PC-3 (cell line): ENCODE data around the gene BFAR. TPM values are rescaled to one million over a fixed set of nuclear protein-coding genes. Genes with fewer than 3 reads are reported as not detected.

ENCODE experiments used
- ATAC-seq: fragments of 200-7000 bp; cut with Tn5 transposase; 2 replicates; pipeline ENCODE4 v1.9.1; 2020; ENCODE audit warnings: mild to moderate bottlenecking, moderate library complexity
- BruUV-seq: library from RNA; stranded (reverse); fragments of 400-500 nt; replicated peaks from 2 replicates; lab custom pipeline; 2021; lab: Mats Ljungman, UMichigan
- CTCF ChIA-PET: fragments of 300-600 bp; sonication (Branson Sonifier 250); formaldehyde crosslinking; loops from one replicate; lab custom pipeline; 2022; ENCODE audit warnings: antibody characterized with exemption; lab: Charles Lee
- POLR2A ChIA-PET: fragments of 300-600 bp; sonication (Branson Sonifier 250); formaldehyde crosslinking; loops from one replicate; lab custom pipeline; 2022; ENCODE audit warnings: antibody characterized with exemption; ENCODE audit not compliant: unreplicated experiment; lab: Charles Lee
- DNase-seq: peaks from one replicate; pipeline ENCODE4 v3.0.0-alpha.2; 2015
- H2AFZ ChIP-seq: fragments of 300-600 bp; sonication (generic); 2 replicates; pipeline ENCODE4 v1.6.0; 2016; ENCODE audit warnings: antibody characterized with exemption, low read length
- H3F3A ChIP-seq: fragments of 300-600 bp; sonication (generic); one replicate; pipeline ENCODE4 v1.6.0; 2017; ENCODE audit warnings: antibody characterized with exemption, low read length, control low read depth, mild to moderate bottlenecking; ENCODE audit not compliant: unreplicated experiment
- H3K27ac ChIP-seq: fragments of 300-600 bp; sonication (generic); 2 replicates; pipeline ENCODE4 v1.5.1; 2016; ENCODE audit warnings: mild to moderate bottlenecking, low read length
- H3K27me3 ChIP-seq: fragments of 300-600 bp; sonication (generic); 2 replicates; pipeline ENCODE4 v1.6.1; 2016; ENCODE audit warnings: low read length, mixed read lengths
- H3K36me3 ChIP-seq: fragments of 300-600 bp; sonication (generic); 2 replicates; pipeline ENCODE4 v1.6.1; 2016; ENCODE audit warnings: low read depth, mixed run types, low read length, mixed read lengths
- H3K4me1 ChIP-seq: fragments of 300-600 bp; sonication (generic); 2 replicates; pipeline ENCODE4 v1.5.1; 2016; ENCODE audit warnings: low read length; ENCODE audit not compliant: insufficient read depth
- H3K4me2 ChIP-seq: fragments of 300-600 bp; sonication (generic); 2 replicates; pipeline ENCODE4 v1.6.0; 2016; ENCODE audit warnings: low read length
- H3K4me3 ChIP-seq: fragments of 300-600 bp; sonication (generic); 2 replicates; pipeline ENCODE4 v1.5.1; 2016; ENCODE audit warnings: mild to moderate bottlenecking, low read length, mixed read lengths
- H3K79me2 ChIP-seq: fragments of 300-600 bp; sonication (generic); 2 replicates; pipeline ENCODE4 v1.6.1; 2017; ENCODE audit warnings: low read length, mixed read lengths
- H3K9ac ChIP-seq: fragments of 300-600 bp; sonication (generic); 2 replicates; pipeline ENCODE4 v1.6.0; 2016; ENCODE audit warnings: mild to moderate bottlenecking, low read length
- H3K9me2 ChIP-seq: fragments of 300-600 bp; sonication (generic); replicated peaks from 2 replicates; pipeline ENCODE4 v1.6.1; 2016; ENCODE audit warnings: mixed run types, low read length, mixed read lengths
- H3K9me3 ChIP-seq: fragments of 300-600 bp; sonication (generic); 2 replicates; pipeline ENCODE4 v1.6.1; 2016; ENCODE audit warnings: low read length, mixed read lengths
- H4K20me1 ChIP-seq: fragments of 300-600 bp; sonication (generic); 2 replicates; pipeline ENCODE4 v1.6.1; 2016; ENCODE audit warnings: low read length, mixed read lengths
- EZH2 ChIP-seq: fragments of 300-600 bp; sonication (generic); IDR thresholded peaks from one replicate; pipeline ENCODE4 v1.6.1; 2017; ENCODE audit warnings: antibody characterized with exemption, mild to moderate bottlenecking, low read length; ENCODE audit not compliant: unreplicated experiment
- EZH2phosphoT487 ChIP-seq: fragments of 300-600 bp; sonication (generic); IDR thresholded peaks from 2 replicates; pipeline ENCODE4 v1.6.1; 2018; ENCODE audit warnings: mild to moderate bottlenecking, antibody characterized with exemption, low read length, borderline replicate concordance
- intact Hi-C: fragments of 100-400 bp; cut with micrococcal nuclease; formaldehyde crosslinking; loops from 2 replicates; pipeline ENCODE4 v1.9.0; 2023
- total RNA-seq: library from RNA; depleted of rRNA; stranded (reverse); fragments of >200 nt; gene quantifications from 2 replicates; pipeline ENCODE4 v1.2.3, GENCODE V29; 2014
- TF ChIP-seq, protein P1 (sequence below): fragments of 300-600 bp; sonication (generic); conservative IDR thresholded peaks from 2 replicates; pipeline ENCODE4 v1.5.1; 2017; ENCODE audit warnings: antibody characterized with exemption, low read depth, mild to moderate bottlenecking, low read length

Gene BFAR
- total RNA-seq, 1 experiment from 2014 or later: 26.9 TPM

DNA sequence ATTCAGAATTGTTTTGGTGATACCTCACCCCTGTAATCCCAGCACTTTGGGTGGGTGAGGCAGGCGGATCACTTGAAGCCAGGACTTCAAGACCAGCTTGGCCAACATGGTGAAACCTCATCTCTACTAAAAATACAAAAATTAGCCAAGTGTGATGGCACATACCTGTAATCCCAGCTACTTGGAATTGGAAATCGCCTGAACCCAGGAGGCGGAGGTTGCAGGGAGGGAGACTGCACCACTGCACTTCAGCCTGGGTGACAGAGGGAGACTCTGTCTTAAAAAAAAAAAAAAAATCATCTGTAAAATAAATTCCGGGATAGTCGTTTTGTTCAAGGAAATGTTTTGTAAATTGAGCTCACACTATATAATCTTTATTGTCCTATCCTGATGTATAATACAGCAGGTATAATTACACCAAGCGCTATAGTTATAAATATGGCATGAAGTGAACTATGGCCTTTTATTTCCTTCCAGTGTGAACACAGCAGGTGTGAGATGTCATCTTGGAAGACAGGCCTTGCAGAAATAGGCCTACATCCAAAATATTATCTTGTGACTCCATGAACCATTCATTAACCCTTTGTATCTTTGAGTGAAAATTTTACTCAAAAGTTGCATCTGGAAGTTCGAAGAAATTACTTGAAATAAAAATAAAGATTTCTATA lies 35.9 kb downstream of the BFAR start:
- H3K4me1 ChIP-seq: no peaks in the 10 kb centered on the region
- no peak overlapping the region for H3K27ac ChIP-seq
- no peak overlapping the region for H2AFZ ChIP-seq
- no peaks in the 10 kb centered on the region for H3K9me3 ChIP-seq
- no peaks in the 10 kb centered on the region for H3K79me2 ChIP-seq
- CTCF ChIA-PET: no interaction called here
- POLR2A ChIA-PET: no interaction called here
- peaks cover 9% of the 10 kb centered on the region; the same call in 1 of the 2 replicates for H3K36me3 ChIP-seq
- H3K9ac ChIP-seq: no peak overlapping the region
- no peaks in the 10 kb centered on the region for H3F3A ChIP-seq
- intact Hi-C loops: no loop called here
- no peaks in the 10 kb centered on the region for H4K20me1 ChIP-seq
- BruUV-seq: TSS peak; percentile 10
- H3K9me2 ChIP-seq: no peaks in the 10 kb centered on the region
- H3K4me3 ChIP-seq: no peak overlapping the region
- TF ChIP-seq EZH2phosphoT487 (no peak), EZH2 (no peak)
- TF ChIP-seq, protein P1, sequence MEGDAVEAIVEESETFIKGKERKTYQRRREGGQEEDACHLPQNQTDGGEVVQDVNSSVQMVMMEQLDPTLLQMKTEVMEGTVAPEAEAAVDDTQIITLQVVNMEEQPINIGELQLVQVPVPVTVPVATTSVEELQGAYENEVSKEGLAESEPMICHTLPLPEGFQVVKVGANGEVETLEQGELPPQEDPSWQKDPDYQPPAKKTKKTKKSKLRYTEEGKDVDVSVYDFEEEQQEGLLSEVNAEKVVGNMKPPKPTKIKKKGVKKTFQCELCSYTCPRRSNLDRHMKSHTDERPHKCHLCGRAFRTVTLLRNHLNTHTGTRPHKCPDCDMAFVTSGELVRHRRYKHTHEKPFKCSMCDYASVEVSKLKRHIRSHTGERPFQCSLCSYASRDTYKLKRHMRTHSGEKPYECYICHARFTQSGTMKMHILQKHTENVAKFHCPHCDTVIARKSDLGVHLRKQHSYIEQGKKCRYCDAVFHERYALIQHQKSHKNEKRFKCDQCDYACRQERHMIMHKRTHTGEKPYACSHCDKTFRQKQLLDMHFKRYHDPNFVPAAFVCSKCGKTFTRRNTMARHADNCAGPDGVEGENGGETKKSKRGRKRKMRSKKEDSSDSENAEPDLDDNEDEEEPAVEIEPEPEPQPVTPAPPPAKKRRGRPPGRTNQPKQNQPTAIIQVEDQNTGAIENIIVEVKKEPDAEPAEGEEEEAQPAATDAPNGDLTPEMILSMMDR: no peak
- ATAC-seq (no peak), DNase-seq (no peak)
- H3K4me2 ChIP-seq: no peak overlapping the region
- H3K27me3 ChIP-seq: no peaks in the 10 kb centered on the region

DNA sequence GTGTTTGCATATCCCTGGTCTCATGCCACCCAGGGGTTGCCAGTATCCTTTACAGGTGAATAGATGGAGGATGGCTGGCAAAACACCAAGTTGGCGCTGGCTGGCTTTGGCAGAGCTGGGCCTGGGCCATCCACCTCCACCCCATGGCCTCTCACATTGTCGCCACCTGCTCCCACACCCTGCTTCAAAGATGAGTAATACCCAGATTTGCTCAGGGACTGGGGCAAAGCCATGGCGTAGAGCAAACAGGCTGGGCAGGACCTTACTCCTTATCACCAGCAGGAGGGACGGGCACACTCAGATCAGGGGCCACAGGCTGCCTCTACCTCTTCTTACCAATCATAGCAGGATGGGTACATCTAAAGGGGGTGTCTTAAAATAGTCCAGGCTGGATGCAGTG lies 37.0 kb downstream of the BFAR start:
- no peak overlapping the region for H3K4me2 ChIP-seq
- H3K79me2 ChIP-seq: no peaks in the 10 kb centered on the region
- no peaks in the 10 kb centered on the region for H3F3A ChIP-seq
- no TSS peak for BruUV-seq
- peak; percentile 39 for DNase-seq
- no peak overlapping the region for H3K4me3 ChIP-seq
- H2AFZ ChIP-seq: no peak overlapping the region
- no peaks in the 10 kb centered on the region for H3K9me3 ChIP-seq
- H3K36me3 ChIP-seq: peaks cover 7% of the 10 kb centered on the region; the same call in 1 of the 2 replicates
- H3K27ac ChIP-seq: no peak overlapping the region
- no peaks in the 10 kb centered on the region for H3K9me2 ChIP-seq
- peak; percentile 76 for ATAC-seq
- CTCF ChIA-PET: no interaction called here
- no peaks in the 10 kb centered on the region for H4K20me1 ChIP-seq
- H3K9ac ChIP-seq: no peak overlapping the region
- no peaks in the 10 kb centered on the region for H3K4me1 ChIP-seq
- no peaks in the 10 kb centered on the region for H3K27me3 ChIP-seq
- intact Hi-C loops: no loop called here
- POLR2A ChIA-PET: no interaction called here
- TF ChIP-seq EZH2 (no peak), EZH2phosphoT487 (no peak)
- TF ChIP-seq, protein P1: no peak

DNA sequence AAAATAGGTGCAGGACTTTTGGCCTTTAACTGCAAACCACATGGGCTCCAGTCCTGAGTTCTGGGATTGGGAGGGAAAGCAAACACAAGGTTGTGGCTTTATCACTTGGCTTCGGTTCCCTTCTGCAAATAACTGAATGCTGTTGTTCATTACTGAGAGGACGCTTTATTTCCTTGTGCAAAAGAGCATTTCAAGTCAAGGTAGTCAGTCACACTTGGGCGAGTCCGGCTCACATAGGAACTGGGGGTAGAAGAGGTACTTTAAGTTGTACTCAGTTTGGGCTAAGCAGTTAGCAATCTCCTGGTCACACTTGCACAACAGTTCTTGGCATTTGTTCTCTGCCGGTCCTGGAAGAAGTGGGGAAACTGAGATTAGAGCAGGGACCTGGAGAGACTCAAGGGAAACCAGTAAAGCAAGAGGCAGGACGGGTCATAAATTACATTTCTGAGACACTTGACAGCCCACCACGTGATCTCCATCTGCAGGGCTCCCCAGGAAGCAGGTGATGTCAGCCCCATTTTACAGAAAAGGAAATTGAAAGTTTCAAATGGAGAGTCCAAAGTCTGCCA lies 39.7 kb downstream of the BFAR start:
- H2AFZ ChIP-seq: no peak overlapping the region
- POLR2A ChIA-PET: no interaction called here
- DNase-seq: peak; percentile 4
- H3K27ac ChIP-seq: no peak overlapping the region
- no peak for TF ChIP-seq EZH2
- TF ChIP-seq EZH2phosphoT487: no peak
- TF ChIP-seq, protein P1: no peak
- ATAC-seq: peak; percentile 35
- H3F3A ChIP-seq: no peaks in the 10 kb centered on the region
- H3K4me1 ChIP-seq: no peaks in the 10 kb centered on the region
- H3K4me3 ChIP-seq: no peak overlapping the region
- H4K20me1 ChIP-seq: no peaks in the 10 kb centered on the region
- BruUV-seq: no TSS peak
- no peaks in the 10 kb centered on the region for H3K79me2 ChIP-seq
- no peaks in the 10 kb centered on the region for H3K27me3 ChIP-seq
- no peaks in the 10 kb centered on the region for H3K9me3 ChIP-seq
- H3K9me2 ChIP-seq: no peaks in the 10 kb centered on the region
- no peak overlapping the region for H3K9ac ChIP-seq
- intact Hi-C loops: no loop called here
- CTCF ChIA-PET: no interaction called here
- H3K4me2 ChIP-seq: no peak overlapping the region
- H3K36me3 ChIP-seq: peaks cover 5% of the 10 kb centered on the region; the same call in 1 of the 2 replicates
